GM19397 (cell line): ENCODE measurements around the gene PROC.

Experiments used
- ATAC-seq: cut with Tn5 transposase; IDR thresholded peaks from one replicate; pipeline ENCODE4 v1.9.1; 2021; ENCODE audit warnings: mild to moderate bottlenecking, moderate library complexity; ENCODE audit not compliant: unreplicated experiment

PROC gene

DNA sequence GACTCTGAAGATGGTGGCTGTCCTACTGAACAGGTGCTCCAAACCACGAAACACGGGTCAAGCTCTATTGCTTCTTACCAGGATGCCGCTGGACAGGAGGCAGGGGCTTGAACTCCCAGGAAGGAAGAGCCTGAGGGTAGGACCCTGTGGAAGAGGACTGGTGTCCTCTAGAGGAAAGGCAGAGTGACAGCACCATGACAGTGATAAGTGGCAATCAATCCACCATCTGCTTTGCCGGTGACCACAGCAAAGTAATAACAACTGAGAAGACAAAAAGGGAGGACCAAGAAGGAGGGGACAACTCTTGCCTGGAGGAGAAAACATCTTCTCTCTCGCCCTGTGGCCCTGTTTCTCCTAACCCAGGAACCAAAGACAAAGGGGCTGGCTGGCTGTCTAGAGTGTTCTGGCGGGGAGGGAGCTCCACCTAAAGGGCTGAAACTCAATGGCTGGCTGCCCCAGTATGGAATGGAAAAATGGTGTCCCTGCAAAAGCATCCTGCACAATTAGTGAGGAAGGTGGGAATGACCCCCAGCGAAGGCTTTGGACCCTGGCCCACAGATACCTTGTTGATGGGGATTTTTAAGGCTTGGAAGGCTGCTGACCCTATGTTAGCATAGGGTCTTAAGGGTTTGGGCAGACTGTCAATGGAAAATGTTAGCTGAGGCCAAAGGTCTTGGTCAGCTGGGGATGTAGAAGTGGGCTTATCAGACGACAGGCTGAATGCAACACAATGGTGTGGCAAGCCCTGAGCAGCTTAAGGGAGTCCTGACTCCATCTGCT is 35.4 kb downstream of the PROC start:
- no peak for ATAC-seq

- no peak for ATAC-seq
Measured at GRCh38 chr2:127454595-127455565, 36.7 kb downstream of the PROC start.

DNA sequence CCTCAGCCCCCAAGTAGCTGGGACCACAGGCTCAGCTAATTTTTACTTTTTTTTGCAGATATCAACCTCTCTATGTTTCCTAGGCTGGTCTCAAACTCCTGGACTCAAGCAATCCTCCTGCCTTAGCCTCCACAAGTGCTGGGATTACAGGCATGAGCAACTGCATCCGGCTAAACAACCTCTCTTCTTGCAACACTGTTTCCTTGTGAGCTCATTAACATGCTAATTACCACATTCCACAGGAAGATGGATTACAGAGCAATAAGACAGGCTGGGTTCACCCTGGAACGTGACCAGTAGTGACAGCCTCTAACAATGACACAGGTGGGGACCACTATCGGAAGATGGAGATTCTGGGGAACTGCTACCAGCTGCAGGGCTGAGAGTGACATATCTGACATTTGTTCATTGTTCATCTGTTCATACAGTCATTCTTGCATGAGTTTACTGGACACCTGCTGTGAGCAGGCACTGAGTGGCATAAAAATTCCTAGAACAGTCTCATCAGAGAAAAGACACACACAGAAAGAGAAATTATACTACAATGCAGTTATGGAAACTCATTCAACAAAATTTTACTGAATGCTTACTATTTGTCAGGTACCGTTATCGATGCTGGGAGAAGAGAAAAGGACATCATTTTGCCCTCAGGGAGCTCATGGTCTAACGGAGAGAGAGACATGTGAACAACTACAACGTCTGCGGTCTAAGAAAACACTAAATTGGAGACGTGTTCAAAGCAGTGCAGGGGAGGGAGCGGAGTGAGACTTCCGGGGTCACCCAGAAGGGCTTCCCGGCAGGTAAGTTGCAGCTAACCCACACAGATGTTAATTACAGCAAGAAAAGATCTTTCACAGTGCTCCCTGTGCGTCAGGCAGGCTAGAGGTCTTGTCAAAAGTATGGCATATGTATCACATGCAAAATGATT is 37.6 kb downstream of the PROC start:
- no peak for ATAC-seq

GRCh38 chr2:127456960-127457359 is 38.7 kb downstream of the PROC start:
- no peak for ATAC-seq

- ATAC-seq, result no peak
Measured at GRCh38 chr2:127462461-127462860, 44.2 kb downstream of the PROC start.

- no peak for ATAC-seq
Measured at GRCh38 chr2:127463155-127463991, 45.1 kb downstream of the PROC start.

DNA sequence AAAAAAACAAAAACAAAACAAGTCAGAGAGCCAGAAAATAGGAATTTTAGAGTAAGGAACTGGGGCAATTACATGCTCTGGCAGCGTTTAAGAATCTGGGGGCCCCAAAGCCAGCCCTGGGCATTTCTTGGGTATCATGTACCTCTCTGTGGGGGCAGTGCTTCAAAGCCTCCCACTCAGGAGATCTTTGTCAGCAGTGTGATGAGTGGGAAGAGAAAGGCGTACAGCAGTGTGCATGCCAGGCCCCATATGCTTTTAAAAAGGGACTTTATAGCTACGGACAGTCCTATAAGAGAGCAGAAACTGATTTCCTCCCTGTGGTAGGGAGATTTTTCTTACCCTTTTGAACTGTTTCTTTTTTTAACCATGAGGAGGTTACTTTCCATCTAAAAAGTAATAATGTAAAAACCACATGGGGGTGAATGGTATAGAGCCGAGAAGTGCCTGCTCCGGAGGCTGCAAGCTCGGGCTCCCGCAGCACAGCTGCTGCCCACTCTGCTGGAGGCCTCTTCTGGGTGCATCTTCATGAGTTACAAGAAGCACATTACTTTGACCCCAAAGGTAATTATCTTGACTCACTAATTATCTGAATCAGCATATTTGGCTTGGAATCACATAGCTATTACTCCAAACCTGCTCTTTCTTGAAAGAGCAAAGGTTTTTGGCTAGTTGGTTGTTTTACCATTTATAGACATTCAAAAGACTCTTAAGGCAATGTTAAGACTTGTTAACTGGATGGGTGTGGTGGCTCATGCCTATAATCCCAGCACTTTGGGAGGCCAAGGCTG is 46.4 kb downstream of the PROC start:
- ATAC-seq, result no peak

- ATAC-seq, result no peak
Measured at GRCh38 chr2:127465258-127465657, 47.0 kb downstream of the PROC start.

DNA sequence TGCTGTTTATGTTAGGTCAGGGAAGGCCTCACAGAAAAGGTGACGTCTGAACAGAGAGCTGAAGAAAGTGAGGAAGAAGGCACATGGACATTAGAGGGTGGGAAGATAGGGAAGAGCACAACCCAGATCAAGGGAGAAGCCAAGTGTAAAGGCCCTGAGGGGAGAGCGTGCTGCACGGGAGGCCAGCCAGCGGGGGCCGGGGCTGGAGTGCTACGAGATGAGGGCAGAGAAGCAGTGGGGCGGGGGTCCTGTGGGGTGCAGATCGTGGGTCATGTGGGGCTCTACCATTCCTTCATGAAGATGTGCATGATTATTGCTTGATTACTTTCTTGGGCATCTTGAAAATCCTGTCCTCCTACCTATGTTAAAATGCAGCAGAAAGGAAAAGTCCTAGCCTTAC is 50.8 kb downstream of the PROC start:
- ATAC-seq, result no peak

GRCh38 chr2:127469974-127470373 is 51.7 kb downstream of the PROC start:
- ATAC-seq, result no peak

DNA sequence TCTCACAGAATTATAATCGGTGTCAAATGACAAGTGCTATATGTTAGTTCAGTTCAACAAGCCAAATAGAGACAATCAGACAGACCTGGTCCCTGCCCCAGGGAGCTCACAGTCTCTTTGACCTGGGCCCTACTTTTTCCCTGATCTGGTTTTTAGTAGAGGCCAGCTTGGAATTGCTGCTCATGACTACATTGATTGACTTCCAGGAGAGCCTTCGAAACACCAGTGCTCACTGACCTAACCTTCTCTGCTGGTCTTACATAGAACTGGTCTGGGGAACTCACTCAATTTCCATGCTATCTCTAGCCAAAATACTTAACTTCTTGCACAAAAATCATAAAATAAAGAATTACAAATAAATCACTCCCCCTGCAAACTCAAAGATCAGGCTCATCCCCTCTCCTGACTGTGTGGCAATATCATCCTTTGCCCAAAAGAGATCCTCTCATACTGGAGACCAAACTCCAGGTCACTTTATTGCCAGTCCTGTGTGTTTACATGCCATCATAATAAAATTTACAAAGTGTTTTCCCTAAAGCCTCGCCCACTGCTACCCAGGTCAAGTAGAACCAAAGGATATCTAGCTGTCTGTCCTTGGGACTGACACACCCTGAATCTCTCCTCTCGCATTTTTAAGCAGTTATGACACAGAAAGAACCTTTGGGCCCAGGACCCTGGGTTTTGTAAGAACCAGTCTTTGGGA is 53.2 kb downstream of the PROC start:
- ATAC-seq, result no peak

DNA sequence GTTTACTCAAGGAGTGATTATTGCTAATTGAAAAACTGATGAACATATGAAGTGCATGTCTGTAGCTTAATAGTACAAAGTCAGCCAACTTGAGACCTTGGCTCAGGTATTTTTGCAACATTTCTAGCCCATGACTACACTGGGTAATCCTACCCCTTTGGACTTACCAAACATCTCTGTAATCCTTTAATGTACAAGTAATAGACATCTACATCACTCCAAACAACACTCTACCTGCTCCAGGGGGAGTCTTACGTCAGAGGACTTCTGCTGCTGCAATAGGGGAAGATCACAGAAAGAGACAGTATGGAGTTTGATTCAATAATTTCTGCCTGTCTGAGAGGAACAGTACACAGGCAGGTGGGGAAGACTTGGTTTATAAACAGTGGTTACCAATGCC is 54.0 kb downstream of the PROC start:
- ATAC-seq, result no peak

DNA sequence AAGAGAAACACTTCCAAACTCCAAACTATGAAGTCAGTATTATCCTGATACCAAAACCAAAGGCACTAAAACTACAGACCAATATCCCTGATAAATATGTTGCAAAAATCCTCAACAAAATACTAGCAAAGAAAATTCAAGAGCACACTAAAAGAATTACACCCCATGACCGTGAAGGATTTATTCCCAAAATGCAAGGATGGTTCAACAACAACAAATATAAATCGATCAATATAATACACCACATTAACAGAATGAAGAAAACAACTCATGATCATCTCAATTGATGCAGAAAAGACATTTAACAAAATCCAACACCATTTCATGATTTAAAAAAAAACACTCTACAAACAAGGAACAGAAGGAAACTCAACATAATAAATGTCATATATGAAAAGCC is 57.6 kb downstream of the PROC start:
- no peak for ATAC-seq
